GM21786 (cell line): ENCODE measurements around the gene IGF2R.
"Not testable (repeated sequence)": the region's sequence is repeated elsewhere in the genome, so short reads cannot be mapped to it uniquely, and the experiment has no call there.

Experiments used
- ATAC-seq: cut with Tn5 transposase; IDR thresholded peaks from one replicate; pipeline ENCODE4 v1.9.1; 2021; ENCODE audit not compliant: unreplicated experiment

Gene IGF2R

GRCh38 chr6:160116411-160116810, 147.5 kb downstream of the IGF2R start:
- no peak for ATAC-seq

DNA sequence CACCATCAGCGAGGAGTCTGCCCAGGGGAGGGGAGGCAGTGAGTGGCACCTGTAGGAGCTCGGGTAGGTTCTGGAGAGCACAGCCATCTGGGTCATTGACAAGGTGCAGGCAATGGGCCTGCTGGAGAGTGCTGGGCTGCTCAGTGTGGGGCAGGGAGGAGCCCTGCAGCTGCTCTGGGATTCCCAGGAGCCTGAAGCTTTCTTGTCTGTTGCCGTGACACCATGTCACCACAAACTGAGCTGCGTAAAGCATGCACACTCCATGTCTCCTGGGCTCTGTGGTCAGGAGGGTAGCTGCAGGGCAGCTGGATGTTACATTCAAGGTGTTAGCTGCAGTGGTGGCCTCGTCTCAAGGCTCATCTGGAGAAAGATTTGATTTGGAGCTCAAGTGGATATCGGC, 148.3 kb downstream of the IGF2R start:
- no peak for ATAC-seq

DNA sequence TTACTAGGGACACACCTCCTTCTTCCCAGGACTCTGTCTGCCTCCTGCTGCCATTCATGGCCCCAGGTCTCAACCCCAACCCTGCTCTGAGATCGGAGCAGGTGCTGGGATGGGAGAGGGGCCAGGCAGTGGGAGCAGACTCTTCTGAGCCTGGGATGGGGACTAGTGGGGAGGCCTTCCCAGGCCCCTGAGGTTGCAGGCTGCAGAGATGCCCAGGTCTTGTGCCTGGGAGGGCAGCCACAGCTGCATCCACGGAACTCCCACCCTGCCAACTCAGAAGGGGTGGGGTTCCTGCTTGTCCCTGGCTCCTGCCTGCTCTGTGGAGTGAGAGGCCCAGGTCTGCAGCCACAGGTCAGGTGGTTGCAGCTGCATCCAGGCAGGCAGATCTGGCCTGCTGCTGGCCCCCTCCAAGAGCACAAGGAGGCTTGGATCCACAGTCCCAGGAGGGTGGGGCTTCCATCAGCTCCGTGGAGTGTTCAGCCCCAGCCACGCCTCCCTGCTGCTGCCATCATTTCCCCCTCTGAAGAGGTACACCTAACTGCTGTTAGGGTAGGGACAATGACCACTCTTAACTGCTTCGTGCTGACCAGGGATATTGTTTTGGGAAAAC, 149.8 kb downstream of the IGF2R start:
- no peak for ATAC-seq

GRCh38 chr6:160120087-160120486, 151.2 kb downstream of the IGF2R start:
- ATAC-seq: no peak

- no peak for ATAC-seq
Measured at GRCh38 chr6:160121558-160121957, 152.7 kb downstream of the IGF2R start, which contains the start of gene SLC22A1. Gene SLC22A1, plus strand, starts transcription at chr6:160121815. Its CDS starts 121 bp downstream, at chr6:160121936.

GRCh38 chr6:160121981-160122380, 153.1 kb downstream of the IGF2R start:
- no peak for ATAC-seq

DNA sequence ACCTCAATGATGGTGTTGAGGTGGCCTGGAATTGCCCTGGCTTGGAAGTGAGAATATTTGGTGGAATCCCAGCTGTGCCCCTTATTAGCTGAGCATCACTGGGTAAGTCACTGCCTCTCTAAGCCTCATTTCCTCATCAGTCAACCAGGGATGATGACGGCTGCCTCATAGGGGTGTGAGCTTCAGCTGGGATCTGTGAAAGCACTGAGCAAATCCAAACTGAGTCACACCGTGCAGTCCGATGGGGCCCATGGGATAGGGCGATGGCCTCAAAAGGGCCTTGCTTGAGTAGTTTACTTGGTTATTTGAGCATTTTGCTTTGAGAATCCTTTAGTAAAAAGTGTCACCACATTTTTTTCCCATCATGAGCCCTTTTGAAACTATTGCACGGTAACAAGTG, 153.9 kb downstream of the IGF2R start:
- no peak for ATAC-seq

- ATAC-seq: no peak
Measured at GRCh38 chr6:160124007-160124406, 155.1 kb downstream of the IGF2R start.

DNA sequence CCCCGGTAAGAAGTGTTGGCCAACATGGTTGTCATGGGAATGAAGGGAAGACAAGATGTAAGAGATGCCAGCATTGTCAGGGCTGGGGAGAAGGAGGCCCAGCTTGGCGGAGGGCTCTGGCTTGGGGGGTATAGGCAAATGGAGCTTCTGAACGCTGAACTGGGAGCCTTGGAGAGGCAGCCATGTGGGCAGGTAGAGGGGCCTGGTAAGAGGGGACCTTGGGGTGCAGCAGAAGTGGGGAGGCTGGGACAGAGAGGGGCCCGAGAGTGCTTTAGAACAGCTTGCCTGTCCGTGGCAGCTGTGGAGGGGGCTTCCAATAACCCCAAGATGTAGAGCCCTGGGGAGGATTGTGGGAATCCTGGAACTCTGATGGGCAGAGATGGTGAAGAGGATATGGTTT, 155.7 kb downstream of the IGF2R start:
- no peak for ATAC-seq

DNA sequence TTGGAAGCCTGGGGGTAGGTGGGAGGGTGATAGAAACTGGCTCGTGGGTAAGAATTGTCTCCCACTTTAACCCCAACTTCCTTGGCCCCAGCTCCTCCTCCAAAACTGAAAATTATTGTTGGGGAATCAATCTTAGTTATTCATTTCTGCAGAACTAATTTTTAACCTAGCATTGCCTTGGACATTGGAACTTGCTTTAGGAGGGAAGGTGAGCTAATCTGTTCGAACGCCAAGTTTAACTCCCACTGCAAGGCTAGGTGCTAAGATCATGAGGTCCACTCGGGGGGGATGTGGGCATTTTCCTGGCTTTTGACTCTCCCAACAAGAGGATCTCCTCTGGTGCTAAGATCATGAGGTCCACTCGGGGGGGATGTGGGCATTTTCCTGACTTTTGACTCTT, 156.2 kb downstream of the IGF2R start:
- ATAC-seq: not testable (repeated sequence)

DNA sequence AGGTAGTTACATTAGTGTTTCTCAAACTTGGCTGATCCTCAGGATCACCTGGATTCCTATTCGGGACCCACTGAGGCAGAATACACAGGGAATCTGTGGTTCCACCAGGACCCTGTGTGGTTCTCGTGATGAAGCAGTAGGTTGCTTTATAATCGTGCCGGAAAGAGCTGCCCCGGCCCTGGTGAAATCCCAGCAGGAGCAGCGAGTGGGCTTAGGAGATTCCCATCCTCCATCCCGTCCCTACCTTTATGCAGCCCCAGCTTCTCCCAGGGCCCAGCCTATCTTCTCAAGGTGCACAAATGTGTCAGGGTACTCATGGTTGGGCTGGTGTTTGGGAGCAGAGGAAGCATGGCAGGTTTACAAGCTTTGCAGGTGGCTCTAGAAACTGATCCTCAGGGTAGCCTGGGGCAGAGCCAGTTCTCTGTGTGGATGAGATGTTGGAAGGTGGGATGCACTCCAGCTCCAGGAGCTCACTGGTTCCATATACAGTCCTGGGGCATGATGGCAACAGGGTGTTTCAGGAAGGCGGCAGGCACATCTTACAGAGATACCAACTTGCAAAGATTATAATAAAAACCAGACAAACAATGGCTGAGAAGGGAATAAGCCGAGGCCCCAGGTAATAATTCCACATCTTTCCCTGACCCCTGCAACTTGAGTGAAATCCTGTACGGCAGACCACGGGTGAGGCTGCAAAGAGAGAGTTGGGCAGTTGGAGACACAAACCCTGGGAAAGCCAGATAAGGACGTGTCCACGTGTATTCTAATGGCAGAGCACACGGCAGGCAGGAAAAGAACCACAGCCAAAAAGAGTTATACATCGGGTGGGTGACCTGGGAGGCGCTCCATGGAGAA, 158.6 kb downstream of the IGF2R start:
- ATAC-seq: no peak

DNA sequence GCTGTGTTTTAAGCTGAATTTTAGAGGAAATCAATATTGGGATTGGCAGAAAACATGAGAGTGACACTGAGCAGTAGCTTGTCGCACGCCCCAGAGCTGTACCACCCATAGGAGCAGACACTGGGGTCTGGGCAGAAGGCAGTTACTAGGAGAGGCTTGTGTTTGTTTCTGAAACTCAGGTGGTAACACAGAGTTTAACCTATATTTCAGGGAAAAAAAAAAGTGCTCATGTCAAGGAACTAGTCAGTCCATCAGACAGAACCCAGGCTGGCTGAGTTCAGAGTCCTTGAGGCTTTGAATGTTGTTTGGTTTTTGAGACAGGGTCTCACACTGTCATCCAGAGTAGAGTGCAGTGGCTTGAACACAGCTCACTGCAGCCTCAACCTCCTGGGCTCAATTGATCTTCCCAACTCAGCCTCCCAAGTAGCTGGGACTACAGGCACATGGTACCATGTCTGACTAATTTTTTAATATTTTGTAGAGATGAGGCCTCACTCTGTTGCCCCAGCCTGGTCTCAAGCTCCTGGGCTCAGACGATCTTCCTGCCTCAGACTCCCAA, 159.3 kb downstream of the IGF2R start:
- ATAC-seq: no peak

- no peak for ATAC-seq
Measured at GRCh38 chr6:160128879-160129516, 160.1 kb downstream of the IGF2R start.

- no peak for ATAC-seq
Measured at GRCh38 chr6:160129881-160130615, 161.2 kb downstream of the IGF2R start.

- no peak for ATAC-seq
Measured at GRCh38 chr6:160130729-160131484, 162.0 kb downstream of the IGF2R start.

GRCh38 chr6:160131636-160132296, 162.9 kb downstream of the IGF2R start:
- no peak for ATAC-seq

- ATAC-seq: no peak
Measured at GRCh38 chr6:160132297-160132637, 163.4 kb downstream of the IGF2R start.

DNA sequence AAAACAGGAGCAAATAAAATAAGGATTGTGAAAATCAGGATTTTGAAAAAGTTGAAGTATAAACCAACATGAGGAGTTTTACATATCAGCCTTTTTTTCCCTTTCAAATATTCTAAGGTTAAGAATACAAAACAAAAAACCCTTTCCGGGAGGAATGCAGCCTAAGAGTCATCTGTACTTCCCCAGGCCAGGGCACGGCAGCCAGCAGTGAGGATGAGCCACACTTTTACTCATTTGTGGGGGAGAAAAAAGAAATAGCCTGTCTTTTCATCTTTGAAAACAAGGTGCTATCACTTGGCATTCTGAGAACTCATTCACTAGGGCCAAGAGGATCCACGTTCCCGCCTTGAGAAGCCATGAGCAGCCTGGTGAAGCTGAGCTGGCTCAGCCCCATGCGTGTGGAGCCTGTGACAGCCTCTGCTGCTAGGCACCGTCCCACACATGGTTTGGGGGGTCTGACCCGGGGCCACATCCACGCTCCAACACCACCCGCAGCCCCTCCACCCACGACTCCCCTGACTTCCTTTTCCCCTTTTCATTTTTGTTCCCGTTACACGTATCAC, 164.0 kb downstream of the IGF2R start:
- ATAC-seq: no peak
